ENCODE results near the gene CRACR2A. TPM values are rescaled to one million over a fixed set of nuclear protein-coding genes. Genes with fewer than 3 reads are reported as not detected.

Gene CRACR2A
- total and polyA plus RNA-seq, 2 of the 8 experiments (the other 6 are each of a cell fraction or from before 2014, with no cell fraction given): 0.85 to 3.2 TPM

DNA sequence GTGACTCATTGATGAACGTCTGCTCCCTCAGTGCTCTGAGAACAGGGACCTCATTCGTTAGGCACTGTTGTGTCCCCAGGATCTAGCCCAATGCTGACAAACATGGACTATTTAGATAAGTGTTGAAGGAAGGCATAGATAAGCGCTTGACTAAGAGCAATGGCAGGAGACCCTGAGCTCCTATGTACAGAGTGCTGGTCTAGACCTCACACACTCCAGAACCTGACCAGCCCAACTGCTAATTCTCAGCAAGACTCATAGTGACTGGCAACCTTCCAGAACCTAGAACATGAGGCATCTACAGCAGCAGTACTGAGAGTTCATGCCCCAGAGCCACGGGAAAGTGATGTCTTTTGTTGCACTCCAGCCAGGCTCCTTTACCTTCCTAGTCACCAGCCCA, 69.2 kb downstream of the CRACR2A start:
- Histone ChIP-seq H2BK5ac (ENCODE audit: low read depth, low read length) (no peak overlapping the region), H3K23me2 (ENCODE audit: low read depth, low read length) (no peaks in the 10 kb centered on the region), H2AFZ (ENCODE audit: low read length) (no peak overlapping the region), H3K23ac (ENCODE audit: insufficient read length) (no peak overlapping the region), H3K4me3 (ENCODE audit: extremely low read depth in 1 of 4, insufficient read depth in 2 of 4, low read depth in 3 of 4, low read length in 4 of 4) (no peak overlapping the region), H4K20me1 (replicated peaks in 1 of 2; ENCODE audit: control insufficient read depth in 1 of 2, insufficient read depth in 2 of 2, low read length in 2 of 2) (no peaks in the 10 kb centered on the region), H3K27ac (ENCODE audit: low read depth, low read length) (no peak overlapping the region), H3K9ac (replicated peaks in 1 of 4; ENCODE audit: extremely low read depth in 1 of 4, low read depth in 3 of 4, low read length in 3 of 4) (no peak overlapping the region), H3K27me3 (replicated peaks in 1 of 4; ENCODE audit: control insufficient read depth in 3 of 4, extremely low read depth in 1 of 4, insufficient read depth in 3 of 4, low read length in 3 of 4) (no peaks in the 10 kb centered on the region), H3K79me2 (ENCODE audit: control insufficient read depth in 1 of 2, insufficient read depth in 2 of 2, low read length in 2 of 2) (no peaks in the 10 kb centered on the region), H3K4me1 (replicated peaks in 1 of 4; ENCODE audit: control insufficient read depth in 3 of 4, insufficient read depth in 4 of 4, low read length in 3 of 4) (no peaks in the 10 kb centered on the region), H3K79me1 (ENCODE audit: low read depth, low read length) (no peaks in the 10 kb centered on the region), H3K4me2 (ENCODE audit: insufficient read depth in 1 of 2, low read depth in 2 of 2, low read length in 2 of 2) (no peak overlapping the region), H4K91ac (replicated peaks; ENCODE audit: insufficient read length, low read length) (no peak overlapping the region), H4K8ac (ENCODE audit: extremely low read depth, insufficient read depth, low read length) (no peak overlapping the region), H3K9me3 (ENCODE audit: insufficient read depth in 2 of 2, low read depth in 1 of 2, low read length in 1 of 2) (no peaks in the 10 kb centered on the region), H2BK120ac (replicated peaks; ENCODE audit: low read depth, low read length) (no peak overlapping the region), H4K5ac (ENCODE audit: insufficient read length, low read depth, low read length) (no peak overlapping the region), H2AK5ac (ENCODE audit: low read depth, low read length) (no peak overlapping the region), H3K56ac (replicated peaks; ENCODE audit: insufficient read length, low read depth, low read length) (no peak overlapping the region), H2BK12ac (ENCODE audit: low read depth, low read length) (no peak overlapping the region), H3K14ac (ENCODE audit: insufficient read length) (no peak overlapping the region), H2BK20ac (ENCODE audit: low read length) (no peak overlapping the region), H3K18ac (ENCODE audit: extremely low read depth, low read length) (no peak overlapping the region), H3K4ac (replicated peaks; ENCODE audit: insufficient read length, low read depth, low read length) (no peak overlapping the region), H3K36me3 (ENCODE audit: control insufficient read depth in 2 of 4, insufficient read depth in 4 of 4, low read length in 3 of 4) (no peaks in the 10 kb centered on the region), H2BK15ac (ENCODE audit: low read length) (no peak overlapping the region)
- 94% methylated on average over 4 of the region's 4 CpGs; no CpG with 5 or more reads in 1 of the 2 experiments for WGBS, 2 experiments (ENCODE audit: extremely low coverage in 1 of 2, insufficient coverage in 1 of 2, insufficient read length in 1 of 2, insufficient replicate concordance in 2 of 2, low coverage in 1 of 2, low lambda C conversion rate in 2 of 2, missing lambda C conversion rate in 1 of 2)
- ChIA-PET POLR2A (ENCODE audit: partially characterized antibody) (no interaction called here), CTCF (ENCODE audit: partially characterized antibody) (interaction anchor here (0.6 to 7.7 kb wide), 9 partner anchors 10 to 383 kb away, joined by 3 to 38 read pairs (median 4); no protein-coding TSS in a partner anchor)
- no peak for TF ChIP-seq RAD21 (IDR thresholded peaks at IDR 0.05 in 1 of 2, conservative IDR thresholded peaks at IDR 0.05 in 1 of 2; ENCODE audit: low read depth in 2 of 2, low read length in 2 of 2)
- TF ChIP-seq EP300 (IDR thresholded peaks at IDR 0.05; ENCODE audit: borderline replicate concordance in 1 of 2, low read depth in 2 of 2, low read length in 2 of 2): no peak
- TF ChIP-seq GTF2F1 (IDR thresholded peaks at IDR 0.05; ENCODE audit: borderline replicate concordance, low read depth, low read length): no peak
- no peak for TF ChIP-seq SIRT6 (IDR thresholded peaks at IDR 0.05; ENCODE audit: low read length)
- no peak for TF ChIP-seq SAP30 (IDR thresholded peaks at IDR 0.05; ENCODE audit: insufficient read depth, insufficient replicate concordance, low read length)
- TF ChIP-seq KDM4A (IDR thresholded peaks at IDR 0.05; ENCODE audit: low read depth, low read length, severe bottlenecking): no peak
- no peak for TF ChIP-seq KDM1A (IDR thresholded peaks at IDR 0.05; ENCODE audit: borderline replicate concordance, low read length)
- no peak for TF ChIP-seq RBBP5 (IDR thresholded peaks at IDR 0.05; ENCODE audit: borderline replicate concordance, low read depth, low read length)
- TF ChIP-seq CBX5 (IDR thresholded peaks at IDR 0.05; ENCODE audit: low read depth, low read length): no peak
- TF ChIP-seq CHD2 (IDR thresholded peaks at IDR 0.05; ENCODE audit: low read length): no peak
- no peak for TF ChIP-seq PHF8 (conservative IDR thresholded peaks at IDR 0.05; ENCODE audit: low read depth, low read length)
- no peak for TF ChIP-seq SP4 (IDR thresholded peaks at IDR 0.05; ENCODE audit: low read length)
- no peak for TF ChIP-seq YY1 (IDR thresholded peaks at IDR 0.05; ENCODE audit: low read depth, low read length)
- no peak for TF ChIP-seq SRF (IDR thresholded peaks at IDR 0.05; ENCODE audit: low read depth, low read length)
- DNase-seq (ENCODE audit: low read depth in 1 of 2, low spot score in 2 of 2): peak in 1 of 2 experiments; percentile 24
- FAIRE-seq: no peak
